Vagina (tissue), 2 donors: ENCODE data around the gene OXER1. TPM values are rescaled to one million over a fixed set of nuclear protein-coding genes. Genes with fewer than 3 reads are reported as not detected.

Experiments used
- DNase-seq, 2 donors: peaks; one replicate each; pipeline ENCODE4 v3.0.0-alpha.2; 2017; ENCODE audit errors: extremely low spot score in 2 of 2
- H3K27ac ChIP-seq: fragments of 200-600 bp; sonication (generic); one replicate; pipeline ENCODE4 v1.5.1; 2019
- H3K27me3 ChIP-seq: fragments of 200-600 bp; sonication (generic); one replicate; pipeline ENCODE4 v1.5.1; 2019
- H3K36me3 ChIP-seq, 2 donors: fragments of 200-600 bp; sonication (generic); one replicate each; pipeline ENCODE4 v1.5.1; 2017 to 2019
- H3K4me1 ChIP-seq: fragments of 200-600 bp; sonication (generic); one replicate; pipeline ENCODE4 v1.5.1; 2019
- H3K4me3 ChIP-seq, 2 donors: fragments of 200-600 bp; sonication (generic); 1 replicate in 1 of 2; 2 replicates in 1 of 2; pipeline ENCODE4 v1.5.1; 2016 to 2019
- H3K9me3 ChIP-seq: fragments of 200-600 bp; sonication (generic); one replicate; pipeline ENCODE4 v1.5.1; 2019
- CTCF ChIP-seq, 3 experiments: fragments of 450-650 bp in 2 of 3; fragments of 200-600 bp in 1 of 3; sonication (generic) in 1 of 3; IDR thresholded peaks; one replicate each; pipeline ENCODE4 v1.5.1; 2017 to 2019; ENCODE audit warnings: antibody characterized with exemption in 3 of 3, mild to moderate bottlenecking in 2 of 3, moderate library complexity in 2 of 3
- POLR2A ChIP-seq, 2 donors: fragments of 450-650 bp; IDR thresholded peaks; one replicate each; pipeline ENCODE4 v1.6.1; 2017; ENCODE audit warnings: antibody characterized with exemption in 2 of 2, mild to moderate bottlenecking in 2 of 2, moderate library complexity in 2 of 2
- POLR2AphosphoS5 ChIP-seq, 2 donors: sonication (generic); formaldehyde crosslinking; IDR thresholded peaks; one replicate each; pipeline ENCODE4 v1.9.0; 2017; ENCODE audit warnings: antibody characterized with exemption in 2 of 2, mild to moderate bottlenecking in 2 of 2, low read depth in 1 of 2; ENCODE audit not compliant: insufficient read depth in 1 of 2
- intact Hi-C: fragments of 100-400 bp; cut with DNase I; formaldehyde crosslinking; loops from one replicate; pipeline ENCODE4 v1.15.1; 2023
- total RNA-seq: library from RNA; depleted of rRNA; stranded (reverse); fragments of >200 nt; gene quantifications from one replicate; pipeline ENCODE4 v1.2.3, GENCODE V29; 2016

Gene OXER1
- total RNA-seq, 1 donor from 2014 or later, result 1.2 TPM

GRCh38 chr2:42744545-42745082 is 19.3 kb downstream of the OXER1 start:
- TF ChIP-seq POLR2A (IDR thresholded peaks at IDR 0.05), result no peak
- no peak for TF ChIP-seq POLR2AphosphoS5 (IDR thresholded peaks at IDR 0.05; ENCODE audit: insufficient read depth in 1 of 2, low read depth in 1 of 2)
- no peak for TF ChIP-seq CTCF (IDR thresholded peaks at IDR 0.05)
- intact Hi-C loops, result no loop called here
- DNase-seq, result no peak

GRCh38 chr2:42743659-42743990 is 20.3 kb downstream of the OXER1 start:
- no peaks in the 10 kb centered on the region for H3K27me3 ChIP-seq
- H3K4me1 ChIP-seq, result no peaks in the 10 kb centered on the region
- intact Hi-C loops, result no loop called here
- no peak overlapping the region for H3K4me3 ChIP-seq
- no peaks in the 10 kb centered on the region for H3K9me3 ChIP-seq
- H3K36me3 ChIP-seq, result peaks cover 0 to 3% of the 10 kb centered on the region in 2 donors
- no peak for TF ChIP-seq POLR2AphosphoS5 (IDR thresholded peaks at IDR 0.05; ENCODE audit: insufficient read depth in 1 of 2, low read depth in 1 of 2)
- no peak for TF ChIP-seq POLR2A (IDR thresholded peaks at IDR 0.05)
- TF ChIP-seq CTCF (IDR thresholded peaks at IDR 0.05), result no peak
- no peak for DNase-seq
- H3K27ac ChIP-seq, result no peak overlapping the region

More at GRCh38 chr2:42744545-42745082, 19.3 kb downstream of the OXER1 start:
- no peaks in the 10 kb centered on the region for H3K9me3 ChIP-seq
- H3K4me3 ChIP-seq, result no peak overlapping the region
- peaks cover 0 to 3% of the 10 kb centered on the region in 2 donors for H3K36me3 ChIP-seq
- H3K27ac ChIP-seq, result no peak overlapping the region
- H3K4me1 ChIP-seq, result no peaks in the 10 kb centered on the region
- H3K27me3 ChIP-seq, result no peaks in the 10 kb centered on the region

DNA sequence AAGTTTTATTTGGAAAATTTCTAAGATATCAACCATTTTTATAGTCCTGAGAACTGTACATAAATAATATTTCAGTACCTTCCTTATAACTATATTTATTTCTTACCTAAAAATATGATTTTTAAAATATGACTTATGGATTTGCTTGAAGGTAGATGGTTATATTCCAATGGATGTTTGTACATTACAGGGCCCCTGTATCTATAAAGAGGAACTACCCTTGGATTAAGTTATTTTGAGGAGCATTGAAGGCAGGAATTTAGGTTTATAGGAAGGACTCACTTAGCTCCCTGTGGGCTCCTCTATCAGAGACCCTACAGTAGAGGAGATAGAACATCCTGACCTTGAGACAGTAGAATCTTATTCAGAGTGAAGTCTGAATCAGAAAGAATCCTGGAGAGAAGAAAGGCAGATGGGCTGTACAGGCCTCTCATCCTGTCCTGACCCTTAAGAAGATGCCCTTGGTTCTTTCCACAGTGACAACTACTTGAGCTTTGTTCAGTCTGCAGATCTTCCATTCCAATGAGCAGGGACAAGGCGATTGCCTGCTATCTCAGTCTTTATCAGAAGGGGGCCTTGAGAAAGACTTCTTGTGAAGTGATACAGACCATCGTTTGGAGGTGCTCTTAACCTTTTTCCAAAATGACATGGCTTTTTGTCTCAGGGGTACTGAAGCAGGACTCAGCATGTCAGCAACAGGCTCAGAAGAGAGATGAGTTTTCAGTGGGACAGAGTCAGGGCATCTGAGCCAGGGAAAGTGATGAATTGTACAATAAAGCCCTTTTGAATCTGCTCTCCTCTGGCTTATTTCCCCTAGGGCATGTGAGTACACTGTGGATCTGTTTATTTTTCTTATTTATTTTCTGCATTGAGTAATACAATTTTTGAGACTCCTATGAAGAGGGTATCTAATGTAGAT is 20.9 kb downstream of the OXER1 start:
- DNase-seq, result no peak
- Histone ChIP-seq H3K9me3 (no peaks in the 10 kb centered on the region), H3K4me3 (no peak overlapping the region), H3K36me3 (peaks cover 0 to 3% of the 10 kb centered on the region in 2 donors), H3K27me3 (no peaks in the 10 kb centered on the region), H3K4me1 (no peaks in the 10 kb centered on the region), H3K27ac (no peak overlapping the region)
- TF ChIP-seq CTCF (IDR thresholded peaks at IDR 0.05) (no peak), POLR2AphosphoS5 (IDR thresholded peaks at IDR 0.05; ENCODE audit: insufficient read depth in 1 of 2, low read depth in 1 of 2) (no peak), POLR2A (IDR thresholded peaks at IDR 0.05) (no peak)
- intact Hi-C loops, result no loop called here

GRCh38 chr2:42741140-42741539 is 22.8 kb downstream of the OXER1 start:
- H3K9me3 ChIP-seq, result no peaks in the 10 kb centered on the region
- no peak overlapping the region for H3K4me3 ChIP-seq
- H3K4me1 ChIP-seq, result no peaks in the 10 kb centered on the region
- no peak for TF ChIP-seq POLR2AphosphoS5 (IDR thresholded peaks at IDR 0.05; ENCODE audit: insufficient read depth in 1 of 2, low read depth in 1 of 2)
- TF ChIP-seq POLR2A (IDR thresholded peaks at IDR 0.05), result no peak
- no peak for TF ChIP-seq CTCF (IDR thresholded peaks at IDR 0.05)
- H3K27me3 ChIP-seq, result no peaks in the 10 kb centered on the region
- H3K36me3 ChIP-seq, result peaks cover 0 to 16% of the 10 kb centered on the region in 2 donors
- DNase-seq, result no peak
- intact Hi-C loops, result no loop called here
- H3K27ac ChIP-seq, result no peak overlapping the region
